Stimulated activated CD4-positive, alpha-beta T cell treated with anti-CD3 and anti-CD28 coated beads, TNF-alpha, amount 100 ng/mL, for 1 hour (primary cell): Measurements from ENCODE around the gene PCCA.
"Not testable (repeated sequence)": the region's sequence is repeated elsewhere in the genome, so short reads cannot be mapped to it uniquely, and the experiment has no call there.

Experiments used
- DNase-seq, 3 donors: peaks; one replicate each; pipeline ENCODE4 v3.0.0-alpha.2; 2020; ENCODE audit warnings: low read depth in 3 of 3, low spot score in 1 of 3

Gene PCCA

GRCh38 chr13:100301418-100301817 lies 212.5 kb downstream of the PCCA start:
- no peak for DNase-seq

- DNase-seq, result no peak
These were observed 213.5 kb downstream of the PCCA start for GRCh38 chr13:100302391-100302790.

- DNase-seq, result no peak
These were observed 215.3 kb downstream of the PCCA start for GRCh38 chr13:100304229-100304628.

- DNase-seq, result no peak
These were observed 216.5 kb downstream of the PCCA start for GRCh38 chr13:100305398-100305797.

GRCh38 chr13:100306030-100306429 lies 217.1 kb downstream of the PCCA start:
- DNase-seq, result no peak

GRCh38 chr13:100306434-100306999 lies 217.6 kb downstream of the PCCA start:
- no peak for DNase-seq

- no peak for DNase-seq
These were observed 225.4 kb downstream of the PCCA start for GRCh38 chr13:100314132-100314910.

GRCh38 chr13:100315522-100315921 lies 226.6 kb downstream of the PCCA start:
- DNase-seq, result no peak

GRCh38 chr13:100318473-100318872 lies 229.6 kb downstream of the PCCA start:
- not testable (repeated sequence) for DNase-seq

GRCh38 chr13:100323937-100324336 lies 235.0 kb downstream of the PCCA start:
- DNase-seq, result no peak

GRCh38 chr13:100330662-100331061 lies 241.8 kb downstream of the PCCA start:
- DNase-seq, result no peak

GRCh38 chr13:100333141-100333540 lies 244.2 kb downstream of the PCCA start:
- DNase-seq, result no peak

GRCh38 chr13:100334214-100334613 lies 245.3 kb downstream of the PCCA start:
- no peak for DNase-seq

- DNase-seq, result no peak
These were observed 248.1 kb downstream of the PCCA start for GRCh38 chr13:100336795-100337516.

GRCh38 chr13:100338275-100338674 lies 249.4 kb downstream of the PCCA start:
- DNase-seq, result no peak

- DNase-seq, result no peak
These were observed 250.6 kb downstream of the PCCA start for GRCh38 chr13:100339411-100339940.

GRCh38 chr13:100340865-100341264 lies 252.0 kb downstream of the PCCA start:
- DNase-seq, result no peak

- no peak for DNase-seq
These were observed 252.4 kb downstream of the PCCA start for GRCh38 chr13:100341327-100341726.

- no peak for DNase-seq
These were observed 255.7 kb downstream of the PCCA start for GRCh38 chr13:100344544-100344943.

GRCh38 chr13:100347968-100348367 lies 259.1 kb downstream of the PCCA start:
- no peak for DNase-seq

- no peak for DNase-seq
These were observed 260.7 kb downstream of the PCCA start for GRCh38 chr13:100349594-100349993.

GRCh38 chr13:100350601-100351000 lies 261.7 kb downstream of the PCCA start:
- DNase-seq, result no peak
